Frontal cortex (tissue), 4 donors: Measurements from ENCODE around the gene LRP1B. TPM values are rescaled to one million over a fixed set of nuclear protein-coding genes. Genes with fewer than 3 reads are reported as not detected.
A peak's percentile ranks its signal among the peaks of the same experiment; 100 is the strongest.
"Not testable (repeated sequence)": the region's sequence is repeated elsewhere in the genome, so short reads cannot be mapped to it uniquely, and the experiment has no call there.

Source experiments
- DNase-seq, 2 donors: peaks; one replicate each; pipeline ENCODE4 v3.0.0; 2012; ENCODE audit warnings: low spot score in 2 of 2
- FAIRE-seq: peaks from 2 replicates; lab custom pipeline; 2012; peaks lifted over from hg19 to GRCh38; lab: Jason Lieb, UNC
- total RNA-seq: library from RNA; depleted of rRNA; stranded (reverse); fragments of >200 nt; gene quantifications from one replicate; pipeline ENCODE4 v1.2.3, GENCODE V29; 2014
- donor health status: control.
- donor health status: control.
- donor health status: control.

Gene LRP1B
- total RNA-seq, 1 donor from 2014 or later: 84.0 TPM

- FAIRE-seq: no peak
Observed at GRCh38 chr2:141027221-141027620, 1103.6 kb downstream of the LRP1B start.

GRCh38 chr2:141021611-141022010, 1109.2 kb downstream of the LRP1B start:
- DNase-seq (no peak), FAIRE-seq (no peak)

More at GRCh38 chr2:141027221-141027620, 1103.6 kb downstream of the LRP1B start:
- no peak for DNase-seq

- FAIRE-seq (no peak), DNase-seq (no peak)
Observed at GRCh38 chr2:141021109-141021508, 1109.7 kb downstream of the LRP1B start.

GRCh38 chr2:141020346-141020745, 1110.5 kb downstream of the LRP1B start:
- no peak for FAIRE-seq
- no peak for DNase-seq

- DNase-seq (peak in 1 of 2 donors; percentile 2), FAIRE-seq (no peak)
Observed at GRCh38 chr2:141015341-141016047, 1115.3 kb downstream of the LRP1B start.

GRCh38 chr2:141003967-141004657, 1126.7 kb downstream of the LRP1B start:
- FAIRE-seq (no peak), DNase-seq (no peak)

GRCh38 chr2:141001750-141002149, 1129.1 kb downstream of the LRP1B start:
- DNase-seq (no peak), FAIRE-seq (no peak)

- no peak for DNase-seq
- FAIRE-seq: no peak
Observed at GRCh38 chr2:140998577-140998976, 1132.2 kb downstream of the LRP1B start.

GRCh38 chr2:140998017-140998416, 1132.8 kb downstream of the LRP1B start:
- no peak for FAIRE-seq

GRCh38 chr2:140994856-140995255, 1136.0 kb downstream of the LRP1B start:
- DNase-seq: no peak
- no peak for FAIRE-seq

More at GRCh38 chr2:140998017-140998416, 1132.8 kb downstream of the LRP1B start:
- DNase-seq: no peak

GRCh38 chr2:140990416-140990815, 1140.4 kb downstream of the LRP1B start:
- DNase-seq (no peak), FAIRE-seq (peak; percentile 26)

- FAIRE-seq (no peak), DNase-seq (no peak)
Observed at GRCh38 chr2:140988597-140988996, 1142.2 kb downstream of the LRP1B start.

- FAIRE-seq: no peak
Observed at GRCh38 chr2:140986456-140986855, 1144.4 kb downstream of the LRP1B start.

GRCh38 chr2:140975237-140975636, 1155.6 kb downstream of the LRP1B start:
- no peak for FAIRE-seq
- DNase-seq: no peak

More at GRCh38 chr2:140986456-140986855, 1144.4 kb downstream of the LRP1B start:
- no peak for DNase-seq

- DNase-seq: no peak
- FAIRE-seq: no peak
Observed at GRCh38 chr2:140972724-140973123, 1158.1 kb downstream of the LRP1B start.

GRCh38 chr2:140964324-140964723, 1166.5 kb downstream of the LRP1B start:
- not testable (repeated sequence) for FAIRE-seq

GRCh38 chr2:140949932-140950331, 1180.9 kb downstream of the LRP1B start:
- DNase-seq: no peak
- FAIRE-seq: no peak

More at GRCh38 chr2:140964324-140964723, 1166.5 kb downstream of the LRP1B start:
- not testable (repeated sequence) for DNase-seq

GRCh38 chr2:140947236-140947635, 1183.6 kb downstream of the LRP1B start:
- no peak for DNase-seq
- FAIRE-seq: no peak

- DNase-seq: no peak
Observed at GRCh38 chr2:140943867-140944266, 1186.9 kb downstream of the LRP1B start.

GRCh38 chr2:140942284-140942683, 1188.5 kb downstream of the LRP1B start:
- no peak for FAIRE-seq
- no peak for DNase-seq

More at GRCh38 chr2:140943867-140944266, 1186.9 kb downstream of the LRP1B start:
- FAIRE-seq: no peak

GRCh38 chr2:140929849-140930248, 1201.0 kb downstream of the LRP1B start:
- FAIRE-seq (no peak), DNase-seq (no peak)
